OCI-LY3 (cell line): ENCODE measurements around the gene ARSD.

Experiments
- H2AFZ ChIP-seq: fragments of 200-600, 300-600 bp; shearing (Covaris generic); 2 replicates; pipeline ENCODE4 v1.6.0; 2014; ENCODE audit warnings: antibody characterized with exemption, low read depth, low read length
- H3K27ac ChIP-seq: fragments of 200-600, 300-600 bp; sonication (generic); 2 replicates; pipeline ENCODE4 v1.5.1; 2014; ENCODE audit warnings: mild to moderate bottlenecking, low read length, moderate library complexity, mixed read lengths
- H3K27me3 ChIP-seq: fragments of 200-600, 300-600 bp; sonication (generic); 2 replicates; pipeline ENCODE4 v1.6.1; 2014; ENCODE audit warnings: low read depth, low read length, mixed read lengths
- H3K36me3 ChIP-seq: fragments of 200-600, 300-600 bp; sonication (generic); replicated peaks from 2 replicates; pipeline ENCODE3; 2014; ENCODE audit warnings: low read depth, low read length, mixed read lengths
- H3K4me1 ChIP-seq: fragments of 300-600, 200-600 bp; sonication (generic); 2 replicates; pipeline ENCODE4 v1.6.1; 2014; ENCODE audit warnings: low read length, mixed read lengths
- H3K4me2 ChIP-seq: fragments of 200-600, 300-600 bp; sonication (generic); 2 replicates; pipeline ENCODE4 v1.6.1; 2014; ENCODE audit warnings: low read length, mixed read lengths
- H3K4me3 ChIP-seq: fragments of 300-600, 200-600 bp; sonication (generic); 2 replicates; pipeline ENCODE4 v1.5.1; 2014; ENCODE audit warnings: antibody characterized with exemption, mild to moderate bottlenecking, low read length, moderate library complexity
- H3K79me2 ChIP-seq: fragments of 300-600, 200-600 bp; shearing (Covaris generic); 2 replicates; pipeline ENCODE4 v1.6.1; 2014; ENCODE audit warnings: mild to moderate bottlenecking, low read length, mixed read lengths
- H3K9ac ChIP-seq: fragments of 300-600, 200-600 bp; shearing (Covaris generic); 2 replicates; pipeline ENCODE4 v1.6.0; 2014; ENCODE audit warnings: mild to moderate bottlenecking, low read length, moderate library complexity
- H3K9me3 ChIP-seq: fragments of 200-600, 300-600 bp; shearing (Covaris generic); 2 replicates; pipeline ENCODE4 v1.6.1; 2014; ENCODE audit warnings: low read length, mixed read lengths; ENCODE audit not compliant: insufficient read depth
- H4K20me1 ChIP-seq: fragments of 200-600, 300-600 bp; sonication (generic); 2 replicates; pipeline ENCODE4 v1.6.1; 2016; ENCODE audit warnings: low read length, mixed read lengths; ENCODE audit not compliant: insufficient read depth
- CTCF ChIP-seq: fragments of 200-600, 300-600 bp; sonication (generic); IDR thresholded peaks from 2 replicates; pipeline ENCODE4 v1.5.1; 2014; ENCODE audit warnings: antibody characterized with exemption, low read length, low read depth
- EZH2phosphoT487 ChIP-seq: fragments of 200-600 bp; shearing (Covaris generic); IDR thresholded peaks from 2 replicates; pipeline ENCODE4 v1.6.1; 2018; ENCODE audit warnings: antibody characterized with exemption, mixed run types, low read depth

The ARSD gene

GRCh38 chrX:2921750-2922149 lies 7.4 kb downstream of the ARSD start:
- Histone ChIP-seq H3K36me3 (no peaks in the 10 kb centered on the region), H3K27ac (no peak overlapping the region), H3K4me1 (peaks cover 6% of the 10 kb centered on the region), H4K20me1 (no peaks in the 10 kb centered on the region), H3K4me3 (no peak overlapping the region), H2AFZ (no peak overlapping the region), H3K9me3 (no peaks in the 10 kb centered on the region), H3K27me3 (no peaks in the 10 kb centered on the region), H3K79me2 (no peaks in the 10 kb centered on the region), H3K9ac (no peak overlapping the region), H3K4me2 (no peak overlapping the region)
- no peak for TF ChIP-seq CTCF
- no peak for TF ChIP-seq EZH2phosphoT487

- Histone ChIP-seq H3K9ac (no peak overlapping the region), H2AFZ (no peak overlapping the region), H3K4me2 (no peak overlapping the region), H3K9me3 (no peaks in the 10 kb centered on the region), H3K27ac (no peak overlapping the region), H3K27me3 (no peaks in the 10 kb centered on the region), H3K36me3 (no peaks in the 10 kb centered on the region), H3K4me1 (peaks cover 6% of the 10 kb centered on the region), H4K20me1 (no peaks in the 10 kb centered on the region), H3K4me3 (no peak overlapping the region), H3K79me2 (no peaks in the 10 kb centered on the region)
- no peak for TF ChIP-seq CTCF
- TF ChIP-seq EZH2phosphoT487: no peak
These were observed 7.9 kb downstream of the ARSD start for GRCh38 chrX:2921193-2921592.

GRCh38 chrX:2917767-2918166 lies 11.4 kb downstream of the ARSD start:
- TF ChIP-seq EZH2phosphoT487 (no peak), CTCF (no peak)
- no peaks in the 10 kb centered on the region for H3K27me3 ChIP-seq
- H3K36me3 ChIP-seq: no peaks in the 10 kb centered on the region
- H3K4me2 ChIP-seq: no peak overlapping the region
- H3K9ac ChIP-seq: no peak overlapping the region
- H2AFZ ChIP-seq: no peak overlapping the region
- H3K79me2 ChIP-seq: no peaks in the 10 kb centered on the region
- no peak overlapping the region for H3K27ac ChIP-seq
- no peaks in the 10 kb centered on the region for H3K9me3 ChIP-seq
- no peaks in the 10 kb centered on the region for H3K4me1 ChIP-seq
- H4K20me1 ChIP-seq: no peaks in the 10 kb centered on the region
- H3K4me3 ChIP-seq: no peak overlapping the region

- Histone ChIP-seq H3K9ac (no peak overlapping the region), H3K4me3 (no peak overlapping the region), H3K4me1 (no peaks in the 10 kb centered on the region), H3K9me3 (no peaks in the 10 kb centered on the region), H2AFZ (no peak overlapping the region), H3K27ac (no peak overlapping the region), H3K79me2 (no peaks in the 10 kb centered on the region), H4K20me1 (no peaks in the 10 kb centered on the region), H3K4me2 (no peak overlapping the region), H3K27me3 (no peaks in the 10 kb centered on the region), H3K36me3 (no peaks in the 10 kb centered on the region)
- peak; percentile 28 for TF ChIP-seq CTCF
- no peak for TF ChIP-seq EZH2phosphoT487
These were observed 16.0 kb downstream of the ARSD start for GRCh38 chrX:2913118-2913517.
